Mammary epithelial cell (primary cell): ENCODE results near the gene SLC4A1AP.

Experiments used
- EZH2 ChIP-seq: IDR thresholded peaks from 2 replicates; pipeline ENCODE4 v1.6.1; 2012; ENCODE audit warnings: low read length, inconsistent platforms, borderline replicate concordance
- TF ChIP-seq, protein P1 (sequence below), 2 donors: IDR thresholded peaks in 1 of 2; conservative IDR thresholded peaks in 1 of 2; 2 replicates each; pipeline ENCODE4 v1.5.1; 2011 to 2012; ENCODE audit warnings: inconsistent platforms in 2 of 2, low read length in 2 of 2, mild to moderate bottlenecking in 2 of 2, control low read depth in 1 of 2, low read depth in 1 of 2; ENCODE audit not compliant: insufficient read depth in 1 of 2; ENCODE audit errors: extremely low read depth in 1 of 2

GRCh38 chr2:27667446-27667845 is 3.8 kb downstream of the SLC4A1AP start:
- TF ChIP-seq, protein P1, sequence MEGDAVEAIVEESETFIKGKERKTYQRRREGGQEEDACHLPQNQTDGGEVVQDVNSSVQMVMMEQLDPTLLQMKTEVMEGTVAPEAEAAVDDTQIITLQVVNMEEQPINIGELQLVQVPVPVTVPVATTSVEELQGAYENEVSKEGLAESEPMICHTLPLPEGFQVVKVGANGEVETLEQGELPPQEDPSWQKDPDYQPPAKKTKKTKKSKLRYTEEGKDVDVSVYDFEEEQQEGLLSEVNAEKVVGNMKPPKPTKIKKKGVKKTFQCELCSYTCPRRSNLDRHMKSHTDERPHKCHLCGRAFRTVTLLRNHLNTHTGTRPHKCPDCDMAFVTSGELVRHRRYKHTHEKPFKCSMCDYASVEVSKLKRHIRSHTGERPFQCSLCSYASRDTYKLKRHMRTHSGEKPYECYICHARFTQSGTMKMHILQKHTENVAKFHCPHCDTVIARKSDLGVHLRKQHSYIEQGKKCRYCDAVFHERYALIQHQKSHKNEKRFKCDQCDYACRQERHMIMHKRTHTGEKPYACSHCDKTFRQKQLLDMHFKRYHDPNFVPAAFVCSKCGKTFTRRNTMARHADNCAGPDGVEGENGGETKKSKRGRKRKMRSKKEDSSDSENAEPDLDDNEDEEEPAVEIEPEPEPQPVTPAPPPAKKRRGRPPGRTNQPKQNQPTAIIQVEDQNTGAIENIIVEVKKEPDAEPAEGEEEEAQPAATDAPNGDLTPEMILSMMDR (conservative IDR thresholded peaks at IDR 0.05 in 1 of 2, IDR thresholded peaks at IDR 0.05 in 1 of 2; ENCODE audit: extremely low read depth in 1 of 2, insufficient read depth in 1 of 2, low read depth in 1 of 2, low read length in 2 of 2) = no peak
- TF ChIP-seq EZH2 = no peak
